ENCODE data around the gene PRC1. TPM values are rescaled to one million over a fixed set of nuclear protein-coding genes. Genes with fewer than 3 reads are reported as not detected.
A peak's percentile ranks its signal among the peaks of the same experiment; 100 is the strongest.

Gene PRC1
- total and polyA plus RNA-seq, 2 of the 13 experiments (the other 11 are each of a cell fraction or from before 2014, with no cell fraction given): 137 to 162 TPM

GRCh38 chr15:91032919-91033803 is 38.8 kb upstream of the PRC1 start (continued):
- no peak for TF ChIP-seq SOX13 (IDR thresholded peaks at IDR 0.05)
- TF ChIP-seq SOX13 (CRISPR knock-in tag; conservative IDR thresholded peaks at IDR 0.05 in 1 of 2, IDR thresholded peaks at IDR 0.05 in 1 of 2): no peak
- no peak for TF ChIP-seq RXRA (CRISPR knock-in tag; IDR thresholded peaks at IDR 0.05)
- TF ChIP-seq TBX2 (CRISPR knock-in tag; IDR thresholded peaks at IDR 0.05; ENCODE audit: borderline replicate concordance): peak; percentile 65; the same call in 1 of the 2 replicates
- TF ChIP-seq TAF15 (IDR thresholded peaks at IDR 0.05; ENCODE audit: low read depth, low read length, poor library complexity, severe bottlenecking): no peak
- TF ChIP-seq ZBTB42 (CRISPR knock-in tag; IDR thresholded peaks at IDR 0.05): no peak
- no peak for TF ChIP-seq PBX2 (CRISPR knock-in tag; IDR thresholded peaks at IDR 0.05)
- TF ChIP-seq NFE2L1 (CRISPR knock-in tag; IDR thresholded peaks at IDR 0.05; ENCODE audit: borderline replicate concordance): no peak
- TF ChIP-seq HNF1B (CRISPR knock-in tag; IDR thresholded peaks at IDR 0.05): peak; percentile 66; the same call in 1 of the 2 replicates
- no peak for TF ChIP-seq PRDM10 (CRISPR knock-in tag; IDR thresholded peaks at IDR 0.05; ENCODE audit: low read depth)
- TF ChIP-seq ZNF850 (CRISPR knock-in tag; conservative IDR thresholded peaks at IDR 0.05): no peak
- TF ChIP-seq MXD4 (CRISPR knock-in tag; IDR thresholded peaks at IDR 0.05): peak; percentile 18; the same call in 1 of the 2 replicates
- no peak for TF ChIP-seq ZBTB14 (CRISPR knock-in tag; IDR thresholded peaks at IDR 0.05)
- TF ChIP-seq ATF4 (CRISPR knock-in tag; IDR thresholded peaks at IDR 0.05): no peak
- no peak for TF ChIP-seq HNF4G (IDR thresholded peaks at IDR 0.05; ENCODE audit: borderline replicate concordance, low read depth, low read length)
- TF ChIP-seq HNF4G (CRISPR knock-in tag; IDR thresholded peaks at IDR 0.05; ENCODE audit: borderline replicate concordance, low read depth): no peak
- TF ChIP-seq NONO (IDR thresholded peaks at IDR 0.05): no peak
- 0 out of 2 replicates have a peak, but pooled peaks have one; percentile 62 for TF ChIP-seq NONO (CRISPR knock-in tag; conservative IDR thresholded peaks at IDR 0.05)
- no peak for TF ChIP-seq ZSCAN30 (CRISPR knock-in tag; IDR thresholded peaks at IDR 0.05)
- TF ChIP-seq NR2F1 (CRISPR knock-in tag; IDR thresholded peaks at IDR 0.05): no peak

All from HepG2 (cell line).